GM19455 (cell line): ENCODE measurements around the gene UNC13D.
"Not testable (repeated sequence)": the region's sequence is repeated elsewhere in the genome, so short reads cannot be mapped to it uniquely, and the experiment has no call there.

Source experiments
- ATAC-seq: cut with Tn5 transposase; IDR thresholded peaks from one replicate; pipeline ENCODE4 v1.9.1; 2021; ENCODE audit not compliant: unreplicated experiment

UNC13D gene

GRCh38 chr17:75875182-75875939, 31.2 kb upstream of the UNC13D start:
- no peak for ATAC-seq

- no peak for ATAC-seq
Measured at GRCh38 chr17:75874323-75875181, 30.3 kb upstream of the UNC13D start.

- no peak for ATAC-seq
Measured at GRCh38 chr17:75873587-75874322, 29.6 kb upstream of the UNC13D start.

- no peak for ATAC-seq
Measured at GRCh38 chr17:75872434-75873351, 28.5 kb upstream of the UNC13D start.

- not testable (repeated sequence) for ATAC-seq
Measured at GRCh38 chr17:75870228-75870627, 26.0 kb upstream of the UNC13D start.

GRCh38 chr17:75869282-75870141, 25.3 kb upstream of the UNC13D start:
- no peak for ATAC-seq

GRCh38 chr17:75868730-75869281, 24.6 kb upstream of the UNC13D start:
- ATAC-seq: not testable (repeated sequence)

GRCh38 chr17:75865404-75866188, 21.4 kb upstream of the UNC13D start:
- ATAC-seq: not testable (repeated sequence)

GRCh38 chr17:75864887-75865286, 20.7 kb upstream of the UNC13D start:
- peak; percentile 36 for ATAC-seq

GRCh38 chr17:75864448-75864871, 20.3 kb upstream of the UNC13D start:
- ATAC-seq: peak; percentile 83

- no peak for ATAC-seq
Measured at GRCh38 chr17:75861927-75862317, 17.7 kb upstream of the UNC13D start.

GRCh38 chr17:75859358-75859757, 15.2 kb upstream of the UNC13D start:
- not testable (repeated sequence) for ATAC-seq

- peak; percentile 36 for ATAC-seq
Measured at GRCh38 chr17:75856062-75856756, 12.0 kb upstream of the UNC13D start.

GRCh38 chr17:75855310-75856061, 11.3 kb upstream of the UNC13D start, which contains the start of gene WBP2:
Gene WBP2, minus strand, starts transcription at chr17:75855335. Its CDS starts 38 bp downstream, at chr17:75855297.
- peak; percentile 88 for ATAC-seq

- ATAC-seq: no peak
Measured at GRCh38 chr17:75854881-75855309, 10.7 kb upstream of the UNC13D start.

GRCh38 chr17:75854101-75854748, 10.0 kb upstream of the UNC13D start:
- ATAC-seq: no peak
